HG03095 (cell line): ENCODE measurements around the gene ABHD10.
"Not testable (repeated sequence)": the region's sequence is repeated elsewhere in the genome, so short reads cannot be mapped to it uniquely, and the experiment has no call there.

ENCODE experiments used
- ATAC-seq: cut with Tn5 transposase; IDR thresholded peaks from one replicate; pipeline ENCODE4 v1.9.1; 2021; ENCODE audit warnings: moderate library complexity; ENCODE audit not compliant: unreplicated experiment

Gene ABHD10

DNA sequence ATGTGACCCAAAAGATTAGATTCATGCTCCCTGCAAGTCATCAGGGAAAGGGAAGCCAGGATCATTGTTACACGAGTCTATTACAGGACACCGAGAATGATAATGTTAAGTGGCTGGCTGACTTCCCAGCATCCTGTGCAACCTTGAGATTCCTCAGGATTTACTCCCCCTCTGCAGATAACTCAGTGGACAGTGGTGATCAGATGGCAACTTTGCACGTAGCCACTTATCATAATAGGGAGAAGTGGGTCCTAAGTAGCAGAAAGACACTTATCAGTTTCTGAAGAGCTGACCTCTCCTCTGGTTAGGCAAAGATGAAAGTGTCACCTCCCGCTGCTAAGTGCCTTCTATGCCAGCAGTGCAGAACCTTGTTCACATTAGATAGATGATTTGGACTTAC, 49.0 kb downstream of the ABHD10 start:
- ATAC-seq: no peak

DNA sequence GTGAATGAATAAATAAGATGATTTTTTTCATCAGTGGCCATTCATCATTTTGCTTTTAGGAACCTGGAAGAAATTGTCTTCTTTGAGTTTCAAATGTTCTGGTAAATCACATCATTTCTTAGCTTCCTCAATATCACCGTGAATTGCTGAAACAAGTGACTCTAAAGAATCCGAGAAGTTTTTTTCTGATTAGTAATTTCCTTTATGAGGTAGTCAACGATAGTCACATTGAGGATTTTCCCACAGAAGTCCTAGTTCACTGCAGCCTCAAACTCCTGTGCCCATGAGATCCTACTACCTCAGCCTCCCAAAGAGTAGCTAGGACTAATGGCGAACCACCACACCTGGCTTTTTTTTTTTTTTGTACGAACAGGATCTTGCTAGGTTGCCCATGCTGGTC, 52.1 kb downstream of the ABHD10 start:
- no peak for ATAC-seq

DNA sequence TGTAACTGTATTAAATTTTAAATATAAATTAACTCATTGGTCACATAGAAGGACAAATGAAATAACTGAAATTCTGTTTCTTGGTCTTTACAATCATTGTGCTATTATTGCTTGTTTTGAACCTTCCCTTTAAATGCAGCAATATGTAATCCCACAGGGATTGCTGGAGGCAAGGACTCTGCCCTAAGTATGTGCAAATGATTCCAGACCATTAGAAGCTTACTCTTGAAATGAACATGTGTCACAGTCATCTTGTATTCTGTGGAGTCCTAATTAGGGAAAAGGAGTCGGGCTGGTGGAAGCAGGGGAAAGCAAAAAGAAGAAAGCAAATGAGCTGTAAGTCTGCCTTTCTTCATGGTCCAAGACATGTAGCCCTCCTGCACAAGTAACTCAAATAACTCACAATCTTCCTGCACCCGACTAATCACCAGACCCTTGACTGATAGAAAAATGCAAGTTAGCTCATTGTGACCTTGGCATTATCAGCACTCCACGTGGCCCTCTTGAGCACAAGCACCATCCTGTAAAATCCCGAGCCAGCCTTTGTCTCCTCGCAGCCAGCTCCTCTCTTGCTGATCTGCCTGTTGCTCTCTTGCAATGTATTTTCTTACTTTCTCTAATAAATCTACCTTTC, 53.4 kb downstream of the ABHD10 start:
- no peak for ATAC-seq

DNA sequence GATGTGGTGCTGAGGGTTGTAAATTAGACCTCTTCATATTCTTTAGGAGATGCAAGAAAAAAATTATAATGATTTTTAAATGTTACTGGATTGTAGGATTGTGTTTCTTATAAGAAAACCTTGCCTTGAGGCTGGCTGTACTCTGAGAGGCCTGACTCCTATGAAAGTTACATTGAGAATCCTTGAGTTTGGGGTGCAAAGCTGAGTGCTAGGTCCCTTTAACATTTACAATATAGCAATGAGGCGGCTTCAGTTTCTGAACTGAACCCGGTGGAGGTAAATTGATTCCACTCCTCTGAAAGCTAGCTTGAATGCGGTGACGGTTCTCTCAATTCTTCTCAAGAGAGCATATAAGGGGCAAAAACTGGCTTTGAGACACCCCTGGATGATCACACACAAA, 55.6 kb downstream of the ABHD10 start, which contains the start of gene TMPRSS7:
Gene TMPRSS7, plus strand, starts transcription at position 301 of the 400 bp plus-strand sequence. CDS start 110 bp downstream, outside the sequence.
- no peak for ATAC-seq

DNA sequence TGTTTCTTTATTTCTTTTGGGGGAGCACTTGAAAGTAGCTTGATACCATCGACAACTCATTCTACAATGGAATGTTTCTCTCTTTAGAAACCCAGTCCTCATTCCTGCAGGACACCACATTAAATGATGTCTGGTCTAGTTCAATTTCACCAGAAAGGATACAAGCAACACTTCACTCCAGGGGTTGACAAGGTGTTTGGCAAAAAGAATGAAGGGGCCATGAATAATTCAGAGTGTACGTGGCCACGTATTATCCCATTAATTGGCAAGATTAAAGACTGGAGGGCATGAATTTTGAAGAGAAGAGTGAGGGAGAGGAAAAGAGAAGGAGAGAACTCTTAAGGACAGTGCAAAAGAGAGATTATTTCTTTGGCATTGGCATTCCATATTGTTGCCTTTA, 56.4 kb downstream of the ABHD10 start:
- no peak for ATAC-seq

DNA sequence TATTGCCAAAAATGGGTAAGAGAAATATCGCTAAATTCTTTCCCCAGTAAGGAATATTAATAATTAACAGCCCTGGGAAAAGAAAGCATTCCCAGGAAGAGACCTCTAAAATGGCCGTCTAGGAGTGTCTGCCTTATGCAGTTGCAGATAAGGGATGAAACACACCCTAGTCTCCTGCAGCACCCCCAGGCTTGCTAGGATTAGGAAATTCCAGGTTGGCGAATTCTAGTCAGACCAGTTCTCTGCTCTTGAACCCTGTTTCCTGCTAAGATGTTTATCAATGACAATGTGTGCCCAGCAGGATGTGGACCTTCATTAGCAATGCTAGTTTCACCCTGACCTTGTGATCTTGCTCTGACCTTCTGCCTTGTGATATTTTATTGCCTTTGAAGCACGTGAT, 58.4 kb downstream of the ABHD10 start:
- not testable (repeated sequence) for ATAC-seq

DNA sequence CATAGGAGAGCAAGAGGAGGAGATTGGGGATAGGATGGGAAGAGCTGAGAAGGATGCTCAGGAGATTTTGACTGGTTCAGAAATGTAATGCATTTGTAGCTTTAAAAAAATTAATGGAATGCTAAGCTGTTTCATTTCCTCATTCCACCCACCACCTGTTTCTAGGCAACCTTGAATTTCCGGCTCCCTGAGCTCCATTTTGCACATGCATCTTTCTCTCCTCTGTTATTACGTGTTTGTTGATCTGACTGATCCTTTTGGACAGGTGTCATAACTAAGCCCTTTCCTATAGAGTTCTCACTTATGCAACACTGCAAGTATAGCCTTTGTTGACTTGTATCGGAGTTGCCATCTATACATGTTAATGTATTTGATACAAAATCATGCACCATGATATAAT, 60.0 kb downstream of the ABHD10 start:
- no peak for ATAC-seq

DNA sequence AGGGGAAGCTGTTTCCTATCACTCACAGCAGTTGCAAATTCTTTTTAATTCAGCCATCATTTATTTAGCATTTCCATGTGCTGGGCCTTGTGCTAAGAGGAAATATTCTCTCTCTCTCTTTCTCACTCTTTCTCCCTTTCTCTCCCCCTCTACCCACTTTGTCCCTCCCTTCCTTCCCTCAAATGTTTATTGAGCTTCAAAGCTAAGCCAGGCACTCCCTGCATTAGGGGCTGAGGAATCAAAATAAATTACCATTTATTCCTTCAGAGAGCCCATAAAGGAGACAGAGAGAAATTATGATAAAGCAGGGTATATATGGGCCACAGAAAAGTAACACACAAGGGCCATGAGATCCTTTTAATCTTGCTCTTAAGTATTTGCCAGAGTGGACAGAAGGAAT, 62.5 kb downstream of the ABHD10 start:
- ATAC-seq: no peak

DNA sequence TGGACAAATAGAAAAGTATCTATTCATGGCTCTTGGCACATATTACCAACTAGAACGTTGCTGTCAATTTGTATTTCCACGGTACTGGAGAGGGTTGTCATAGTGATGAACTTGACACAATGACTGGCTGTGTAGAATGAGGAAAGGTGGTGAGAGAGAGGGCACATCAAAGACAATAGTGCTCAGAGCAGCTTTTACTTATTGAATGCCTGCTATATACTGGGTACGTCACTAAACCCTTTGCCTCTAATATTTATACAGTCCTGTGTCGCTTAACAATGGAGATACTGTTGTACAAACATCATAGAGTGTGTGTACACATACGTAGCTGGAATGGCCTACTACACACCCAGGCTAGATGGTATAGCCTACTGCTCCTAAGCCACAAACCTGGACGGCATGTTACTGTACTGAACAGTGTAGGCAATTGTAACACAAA, 64.0 kb downstream of the ABHD10 start:
- ATAC-seq: no peak
